HEK293T (cell line): ENCODE data around the gene LHPP.

Source experiments
- CTCF ChIA-PET: fragments of 350-600 bp; formaldehyde crosslinking; extraction: SDS; loops from one replicate; lab custom pipeline; 2021; ENCODE audit warnings: antibody characterized with exemption, inconsistent platforms; lab: Yijun Ruan, JAX
- POLR2A ChIA-PET: fragments of 350-600 bp; formaldehyde crosslinking; extraction: SDS; loops from one replicate; lab custom pipeline; 2020; ENCODE audit warnings: antibody characterized with exemption, inconsistent platforms; lab: Yijun Ruan, JAX
- DNase-seq: peaks from one replicate; pipeline ENCODE4 v3.0.0; 2012; ENCODE audit warnings: mixed read lengths; ENCODE audit errors: extremely low spot score
- ARNT ChIP-seq: fragments of 450-650 bp; IDR thresholded peaks from 2 replicates; pipeline ENCODE4 v1.6.1; 2017; ENCODE audit warnings: mild to moderate bottlenecking
- BHLHE40 ChIP-seq: fragments of 450-650 bp; IDR thresholded peaks from 2 replicates; pipeline ENCODE4 v1.6.1; 2016; ENCODE audit warnings: mild to moderate bottlenecking, moderate library complexity, borderline replicate concordance
- CTBP1 ChIP-seq: fragments of 450-650 bp; IDR thresholded peaks from 2 replicates; pipeline ENCODE4 v1.6.1; 2016; ENCODE audit warnings: borderline replicate concordance
- ELF4 ChIP-seq: fragments of 450-650 bp; IDR thresholded peaks from 2 replicates; pipeline ENCODE4 v1.6.1; 2017; ENCODE audit warnings: antibody characterized with exemption
- FOXA1 ChIP-seq: fragments of 450-650 bp; IDR thresholded peaks from 2 replicates; pipeline ENCODE4 v1.6.1; 2016; ENCODE audit warnings: mild to moderate bottlenecking
- FOXK2 ChIP-seq: fragments of 450-650 bp; IDR thresholded peaks from 2 replicates; pipeline ENCODE4 v1.6.1; 2016; ENCODE audit warnings: mild to moderate bottlenecking
- FOXM1 ChIP-seq: fragments of 450-650 bp; IDR thresholded peaks from 2 replicates; pipeline ENCODE4 v1.6.1; 2017; ENCODE audit warnings: mild to moderate bottlenecking, borderline replicate concordance
- HDGF ChIP-seq: fragments of 450-650 bp; IDR thresholded peaks from 2 replicates; pipeline ENCODE4 v1.6.1; 2017; ENCODE audit warnings: antibody characterized with exemption, borderline replicate concordance
- L3MBTL2 ChIP-seq: fragments of 450-650 bp; conservative IDR thresholded peaks from 2 replicates; pipeline ENCODE4 v1.6.1; 2016; ENCODE audit warnings: mild to moderate bottlenecking
- LEF1 ChIP-seq: fragments of 450-650 bp; IDR thresholded peaks from 2 replicates; pipeline ENCODE4 v1.6.1; 2017; ENCODE audit warnings: mild to moderate bottlenecking, borderline replicate concordance
- NFRKB ChIP-seq: fragments of 450-650 bp; IDR thresholded peaks from 2 replicates; pipeline ENCODE4 v1.6.1; 2016; ENCODE audit warnings: mild to moderate bottlenecking, moderate library complexity
- PKNOX1 ChIP-seq: fragments of 450-650 bp; IDR thresholded peaks from 2 replicates; pipeline ENCODE4 v1.6.1; 2016
- SP1 ChIP-seq: fragments of 450-650 bp; IDR thresholded peaks from 2 replicates; pipeline ENCODE4 v1.6.1; 2017
- SUZ12 ChIP-seq: fragments of 450-650 bp; IDR thresholded peaks from 2 replicates; pipeline ENCODE4 v1.6.1; 2016; ENCODE audit warnings: mild to moderate bottlenecking
- TARDBP ChIP-seq: fragments of 450-650 bp; IDR thresholded peaks from 2 replicates; pipeline ENCODE4 v1.6.1; 2016
- ZNF384 ChIP-seq: fragments of 450-650 bp; IDR thresholded peaks from 2 replicates; pipeline ENCODE4 v1.6.1; 2016

Gene LHPP

GRCh38 chr10:124508070-124508667, 46.5 kb downstream of the LHPP start:
- no peak for DNase-seq
- POLR2A ChIA-PET = no interaction called here
- TF ChIP-seq SUZ12 (no peak), TARDBP (no peak), ELF4 (no peak), FOXM1 (no peak)
- CTCF ChIA-PET = no interaction called here

- no peak for DNase-seq
- ChIA-PET CTCF (no interaction called here), POLR2A (no interaction called here)
- no peak for TF ChIP-seq PKNOX1
- no peak for TF ChIP-seq BHLHE40
- TF ChIP-seq CTBP1 = no peak
- TF ChIP-seq TARDBP = no peak
- TF ChIP-seq FOXK2 = no peak
- no peak for TF ChIP-seq HDGF
- no peak for TF ChIP-seq SUZ12
- no peak for TF ChIP-seq NFRKB
- TF ChIP-seq LEF1 = no peak
Measured at GRCh38 chr10:124508907-124509454, 47.4 kb downstream of the LHPP start.

GRCh38 chr10:124509880-124510632, 48.4 kb downstream of the LHPP start:
- DNase-seq = no peak
- POLR2A ChIA-PET = no interaction called here
- no peak for TF ChIP-seq CTBP1
- TF ChIP-seq PKNOX1 = no peak
- no peak for TF ChIP-seq ARNT
- CTCF ChIA-PET = no interaction called here

- TF ChIP-seq CTBP1 (no peak), HDGF (no peak), SUZ12 (no peak), NFRKB (no peak), ARNT (no peak), PKNOX1 (no peak), L3MBTL2 (no peak), TARDBP (no peak), LEF1 (no peak), BHLHE40 (no peak), FOXK2 (no peak), FOXM1 (no peak), ELF4 (no peak), SP1 (no peak)
- POLR2A ChIA-PET = no interaction called here
- CTCF ChIA-PET = no interaction called here
- no peak for DNase-seq
Measured at GRCh38 chr10:124510759-124511158, 49.1 kb downstream of the LHPP start.

- no peak for DNase-seq
- CTCF ChIA-PET = no interaction called here
- POLR2A ChIA-PET = no interaction called here
- TF ChIP-seq PKNOX1 (no peak), HDGF (no peak), SP1 (no peak), TARDBP (no peak), ZNF384 (no peak), SUZ12 (no peak), CTBP1 (no peak), FOXA1 (no peak)
Measured at GRCh38 chr10:124511205-124512039, 49.8 kb downstream of the LHPP start.

GRCh38 chr10:124512040-124512428, 50.4 kb downstream of the LHPP start:
- POLR2A ChIA-PET = no interaction called here
- TF ChIP-seq ARNT = no peak
- TF ChIP-seq LEF1 = no peak
- TF ChIP-seq HDGF = no peak
- no peak for TF ChIP-seq L3MBTL2
- no peak for TF ChIP-seq BHLHE40
- DNase-seq = no peak
- CTCF ChIA-PET = no interaction called here
